ENCODE data around the gene CDH22.
A peak's percentile ranks its signal among the peaks of the same experiment; 100 is the strongest.

Gene CDH22

GRCh38 chr20:46139908-46140482 lies 168.3 kb downstream of the CDH22 start:
- no peak for DNase-seq (ENCODE audit: low spot score)

- DNase-seq (ENCODE audit: low spot score), result no peak
These were observed 168.9 kb downstream of the CDH22 start for GRCh38 chr20:46139266-46139889.

- no peak for DNase-seq (ENCODE audit: low spot score)
These were observed 170.5 kb downstream of the CDH22 start for GRCh38 chr20:46137816-46138215.

GRCh38 chr20:46135856-46136633 lies 172.3 kb downstream of the CDH22 start:
- DNase-seq (ENCODE audit: low spot score), result no peak

- no peak for DNase-seq (ENCODE audit: low spot score)
These were observed 173.6 kb downstream of the CDH22 start for GRCh38 chr20:46134716-46135115.

GRCh38 chr20:46133886-46134654 lies 174.2 kb downstream of the CDH22 start:
- DNase-seq (ENCODE audit: low spot score), result no peak

- DNase-seq (ENCODE audit: low spot score), result peak; percentile 73
These were observed 175.6 kb downstream of the CDH22 start for GRCh38 chr20:46132705-46133120.

GRCh38 chr20:46131396-46131795 lies 176.9 kb downstream of the CDH22 start:
- no peak for DNase-seq (ENCODE audit: low spot score)

GRCh38 chr20:46130534-46130933 lies 177.8 kb downstream of the CDH22 start:
- DNase-seq (ENCODE audit: low spot score), result no peak

- DNase-seq (ENCODE audit: low spot score), result no peak
These were observed 178.3 kb downstream of the CDH22 start for GRCh38 chr20:46129955-46130481.

GRCh38 chr20:46128310-46129151 lies 179.8 kb downstream of the CDH22 start:
- DNase-seq (ENCODE audit: low spot score), result peak; percentile 52

GRCh38 chr20:46127396-46128010 lies 180.8 kb downstream of the CDH22 start:
- no peak for DNase-seq (ENCODE audit: low spot score)

GRCh38 chr20:46126440-46127056 lies 181.8 kb downstream of the CDH22 start:
- no peak for DNase-seq (ENCODE audit: low spot score)

All from hepatic stellate cell (primary cell).